H1 (cell line): ENCODE results near the gene NGFR. TPM values are rescaled to one million over a fixed set of nuclear protein-coding genes. Genes with fewer than 3 reads are reported as not detected.

ENCODE experiments used
- CTCF ChIA-PET: fragments of 300-600 bp; sonication (Branson Sonifier 250); formaldehyde crosslinking; loops from one replicate; lab custom pipeline; 2021; ENCODE audit not compliant: partially characterized antibody; lab: Charles Lee
- POLR2A ChIA-PET: fragments of 300-600 bp; sonication (Branson Sonifier 250); formaldehyde crosslinking; loops from one replicate; lab custom pipeline; 2021; ENCODE audit warnings: inconsistent platforms; ENCODE audit not compliant: partially characterized antibody; lab: Charles Lee
- DNase-seq, 2 experiments: peaks; one replicate each; pipeline versions ENCODE4 v3.0.0 to v3.0.0-alpha.2; 2010 to 2022; ENCODE audit warnings: low spot score in 2 of 2, low read depth in 1 of 2, mixed read lengths in 1 of 2
- FAIRE-seq: peaks from 2 replicates; lab custom pipeline; 2011; peaks lifted over from hg19 to GRCh38; lab: Jason Lieb, UNC
- H2AFZ ChIP-seq: 2 replicates; pipeline ENCODE4 v1.8.1; 2012; ENCODE audit warnings: low read length, inconsistent platforms
- H2AK5ac ChIP-seq: 2 replicates; pipeline ENCODE4 v1.6.1; 2013; ENCODE audit warnings: low read depth, low read length
- H2BK120ac ChIP-seq: replicated peaks from 2 replicates; pipeline ENCODE3; 2013; ENCODE audit warnings: low read depth, low read length, inconsistent platforms
- H2BK12ac ChIP-seq: 2 replicates; pipeline ENCODE4 v1.6.1; 2013; ENCODE audit warnings: low read depth, low read length
- H2BK15ac ChIP-seq: 2 replicates; pipeline ENCODE4 v1.6.1; 2013; ENCODE audit warnings: low read length
- H2BK20ac ChIP-seq: 2 replicates; pipeline ENCODE4 v1.6.1; 2013; ENCODE audit warnings: low read length
- H2BK5ac ChIP-seq: 2 replicates; pipeline ENCODE4 v1.6.1; 2013; ENCODE audit warnings: low read depth, low read length
- H3K14ac ChIP-seq: 2 replicates; pipeline ENCODE4 v1.6.1; 2013; ENCODE audit warnings: inconsistent platforms; ENCODE audit not compliant: insufficient read length
- H3K18ac ChIP-seq: 2 replicates; pipeline ENCODE4 v1.6.1; 2013; ENCODE audit warnings: low read length; ENCODE audit errors: extremely low read depth
- H3K23ac ChIP-seq: 2 replicates; pipeline ENCODE4 v1.6.1; 2013; ENCODE audit warnings: inconsistent platforms; ENCODE audit not compliant: insufficient read length
- H3K23me2 ChIP-seq: 2 replicates; pipeline ENCODE4 v1.6.1; 2013; ENCODE audit warnings: low read depth, low read length
- H3K27ac ChIP-seq: 2 replicates; pipeline ENCODE4 v1.6.1; 2011; ENCODE audit warnings: low read depth, low read length, inconsistent platforms
- H3K27me3 ChIP-seq, 4 experiments: replicated peaks in 1 of 4; 1 replicate in 1 of 4; 2 replicates in 3 of 4; pipeline versions ENCODE4 v1.6.1 to v1.8.1; 2011 to 2013; ENCODE audit warnings: low read length in 3 of 4, mild to moderate bottlenecking in 3 of 4, inconsistent platforms in 2 of 4, mixed read lengths in 2 of 4, moderate library complexity in 1 of 4; ENCODE audit not compliant: control insufficient read depth in 3 of 4, insufficient read depth in 3 of 4; ENCODE audit errors: extremely low read depth in 1 of 4
- H3K36me3 ChIP-seq, 4 experiments: 2 replicates each; pipeline versions ENCODE4 v1.6.1 to v1.8.1; 2011 to 2013; ENCODE audit warnings: mild to moderate bottlenecking in 4 of 4, low read length in 3 of 4, moderate library complexity in 2 of 4, control low read depth in 1 of 4, inconsistent platforms in 1 of 4; ENCODE audit not compliant: insufficient read depth in 4 of 4, control insufficient read depth in 2 of 4
- H3K4ac ChIP-seq: replicated peaks from 2 replicates; pipeline ENCODE3; 2013; ENCODE audit warnings: low read length, low read depth, mixed read lengths, inconsistent platforms; ENCODE audit not compliant: insufficient read length
- H3K4me1 ChIP-seq, 4 experiments: replicated peaks in 1 of 4; 1 replicate in 1 of 4; 2 replicates in 3 of 4; pipeline versions ENCODE4 v1.6.1 to v1.8.1; 2011 to 2013; ENCODE audit warnings: low read length in 3 of 4, inconsistent platforms in 2 of 4, mixed read lengths in 1 of 4; ENCODE audit not compliant: insufficient read depth in 4 of 4, control insufficient read depth in 3 of 4
- H3K4me2 ChIP-seq, 2 experiments: 2 replicates each; pipeline versions ENCODE4 v1.6.1 to v1.8.1; 2011 to 2013; ENCODE audit warnings: low read depth in 2 of 2, low read length in 2 of 2, control low read depth in 1 of 2, inconsistent platforms in 1 of 2, mild to moderate bottlenecking in 1 of 2; ENCODE audit not compliant: insufficient read depth in 1 of 2
- H3K4me3 ChIP-seq, 4 experiments: fragments of 200-600, 300-600 bp in 1 of 4; sonication (generic), shearing (Covaris generic), sonication (Bioruptor Twin) in 1 of 4; 2 replicates each; pipeline versions ENCODE4 v1.5.1 to v1.8.1; 2011 to 2016; ENCODE audit warnings: low read length in 4 of 4, low read depth in 3 of 4, control low read depth in 2 of 4, inconsistent platforms in 2 of 4, mild to moderate bottlenecking in 2 of 4, mixed read lengths in 1 of 4, moderate library complexity in 1 of 4; ENCODE audit not compliant: insufficient read depth in 2 of 4; ENCODE audit errors: extremely low read depth in 1 of 4
- H3K56ac ChIP-seq: replicated peaks from 2 replicates; pipeline ENCODE3; 2013; ENCODE audit warnings: low read depth, mild to moderate bottlenecking, mixed read lengths, low read length, inconsistent platforms; ENCODE audit not compliant: insufficient read length
- H3K79me1 ChIP-seq: 2 replicates; pipeline ENCODE4 v1.6.1; 2013; ENCODE audit warnings: low read depth, low read length, control low read depth
- H3K79me2 ChIP-seq, 2 experiments: 2 replicates each; pipeline versions ENCODE4 v1.6.1 to v1.8.1; 2012 to 2013; ENCODE audit warnings: low read length in 2 of 2, mild to moderate bottlenecking in 2 of 2, inconsistent platforms in 1 of 2; ENCODE audit not compliant: insufficient read depth in 2 of 2, control insufficient read depth in 1 of 2
- H3K9ac ChIP-seq, 4 experiments: replicated peaks in 1 of 4; 1 replicate in 1 of 4; 2 replicates in 3 of 4; pipeline versions ENCODE4 v1.6.1 to v1.8.1; 2011 to 2013; ENCODE audit warnings: low read depth in 3 of 4, low read length in 3 of 4, control low read depth in 2 of 4, mild to moderate bottlenecking in 2 of 4, moderate library complexity in 2 of 4, inconsistent platforms in 1 of 4; ENCODE audit errors: extremely low read depth in 1 of 4
- H3K9me3 ChIP-seq, 2 experiments: 2 replicates each; pipeline versions ENCODE4 v1.6.1 to v1.8.1; 2012 to 2013; ENCODE audit warnings: mild to moderate bottlenecking in 2 of 2, moderate library complexity in 2 of 2, control low read depth in 1 of 2, inconsistent platforms in 1 of 2, low read depth in 1 of 2, low read length in 1 of 2, mixed read lengths in 1 of 2; ENCODE audit not compliant: insufficient read depth in 2 of 2
- H4K20me1 ChIP-seq, 2 experiments: replicated peaks in 1 of 2; 2 replicates each; pipeline versions ENCODE3 to v1.8.1; 2011 to 2013; ENCODE audit warnings: inconsistent platforms in 2 of 2, low read length in 2 of 2, mild to moderate bottlenecking in 1 of 2; ENCODE audit not compliant: insufficient read depth in 2 of 2, control insufficient read depth in 1 of 2
- H4K5ac ChIP-seq: 2 replicates; pipeline ENCODE4 v1.6.1; 2013; ENCODE audit warnings: low read length, low read depth, mixed read lengths, inconsistent platforms; ENCODE audit not compliant: insufficient read length
- H4K8ac ChIP-seq: 2 replicates; pipeline ENCODE4 v1.8.0; 2013; ENCODE audit warnings: mild to moderate bottlenecking, moderate library complexity, low read length, inconsistent platforms; ENCODE audit not compliant: insufficient read depth; ENCODE audit errors: extremely low read depth
- H4K91ac ChIP-seq: replicated peaks from 2 replicates; pipeline ENCODE3; 2013; ENCODE audit warnings: low read length, mixed read lengths, inconsistent platforms; ENCODE audit not compliant: insufficient read length
- ASH2L ChIP-seq: fragments of 200-600, 300-600 bp; sonication (generic); IDR thresholded peaks from one replicate; pipeline ENCODE4 v1.7.1; 2017; ENCODE audit warnings: low read length
- BACH1 ChIP-seq: IDR thresholded peaks from 2 replicates; pipeline ENCODE4 v1.6.1; 2012; ENCODE audit warnings: low read length, improper control_type of control experiment
- CREB1 ChIP-seq: IDR thresholded peaks from 2 replicates; pipeline ENCODE4 v1.6.1; 2012; ENCODE audit warnings: inconsistent platforms
- EP300 ChIP-seq, 2 experiments: IDR thresholded peaks; 1 replicate in 1 of 2; 2 replicates in 1 of 2; pipeline ENCODE4 v1.6.1; 2011 to 2012; ENCODE audit warnings: low read depth in 2 of 2, low read length in 2 of 2, mild to moderate bottlenecking in 2 of 2, borderline replicate concordance in 1 of 2, inconsistent platforms in 1 of 2, moderate library complexity in 1 of 2
- GTF2F1 ChIP-seq: IDR thresholded peaks from 2 replicates; pipeline ENCODE4 v1.6.1; 2012; ENCODE audit warnings: low read depth, low read length, improper control_type of control experiment, borderline replicate concordance
- KDM4A ChIP-seq: IDR thresholded peaks from one replicate; pipeline ENCODE4 v1.7.1; 2012; ENCODE audit warnings: low read depth, mild to moderate bottlenecking, moderate library complexity, low read length, inconsistent platforms; ENCODE audit not compliant: severe bottlenecking
- MAX ChIP-seq: IDR thresholded peaks from 2 replicates; pipeline ENCODE4 v1.6.1; 2012; ENCODE audit warnings: inconsistent platforms
- SIRT6 ChIP-seq: IDR thresholded peaks from one replicate; pipeline ENCODE4 v1.7.1; 2012; ENCODE audit warnings: low read length, inconsistent platforms
- SP2 ChIP-seq: IDR thresholded peaks from 2 replicates; pipeline ENCODE4 v1.6.1; 2012; ENCODE audit warnings: mild to moderate bottlenecking, low read length, inconsistent platforms
- WGBS, 2 experiments: shearing (Covaris generic) in 1 of 2; methylation state at CpG; one replicate each; pipeline versions ENCODE4 v1.1.6 to v1.1.7; 2013 to 2015; ENCODE audit warnings: low lambda C conversion rate in 2 of 2, mixed read lengths in 2 of 2, inconsistent platforms in 1 of 2, low coverage in 1 of 2, missing lambda C conversion rate in 1 of 2; ENCODE audit not compliant: insufficient replicate concordance in 2 of 2, insufficient coverage in 1 of 2, insufficient read length in 1 of 2; ENCODE audit errors: extremely low coverage in 1 of 2, missing lambda C conversion rate in 1 of 2; 5-methylcytosine and 5-hydroxymethylcytosine counted together
- polyA plus RNA-seq, 7 experiments: library from polyadenylated mRNA; depleted of rRNA in 3 of 7; stranded (reverse) in 5 of 7; unstranded in 2 of 7; fragments of >200 nt in 5 of 7; fragments of 200-250 nt in 2 of 7; gene quantifications; 1 replicate in 5 of 7; 2 replicates in 1 of 7; 4 replicates in 1 of 7; pipeline versions ENCODE4 v1.2.1 to v1.2.3, GENCODE V29; 2011 to 2013; ENCODE audit warnings: missing spikeins in 2 of 7, mixed read lengths in 2 of 7
- total RNA-seq: library from RNA; stranded (reverse); fragmentation: NEBNext Ultra II Directional; extraction: Animal tissue kit (Norgen Biotek cat#: 25700); gene quantifications from 2 replicates; pipeline ENCODE4 v1.2.1, GENCODE V29; 2021

NGFR gene
- total and polyA plus RNA-seq, 2 of the 8 experiments (the other 6 are each of a cell fraction or from before 2014, with no cell fraction given) = 8.1 to 10.3 TPM

DNA sequence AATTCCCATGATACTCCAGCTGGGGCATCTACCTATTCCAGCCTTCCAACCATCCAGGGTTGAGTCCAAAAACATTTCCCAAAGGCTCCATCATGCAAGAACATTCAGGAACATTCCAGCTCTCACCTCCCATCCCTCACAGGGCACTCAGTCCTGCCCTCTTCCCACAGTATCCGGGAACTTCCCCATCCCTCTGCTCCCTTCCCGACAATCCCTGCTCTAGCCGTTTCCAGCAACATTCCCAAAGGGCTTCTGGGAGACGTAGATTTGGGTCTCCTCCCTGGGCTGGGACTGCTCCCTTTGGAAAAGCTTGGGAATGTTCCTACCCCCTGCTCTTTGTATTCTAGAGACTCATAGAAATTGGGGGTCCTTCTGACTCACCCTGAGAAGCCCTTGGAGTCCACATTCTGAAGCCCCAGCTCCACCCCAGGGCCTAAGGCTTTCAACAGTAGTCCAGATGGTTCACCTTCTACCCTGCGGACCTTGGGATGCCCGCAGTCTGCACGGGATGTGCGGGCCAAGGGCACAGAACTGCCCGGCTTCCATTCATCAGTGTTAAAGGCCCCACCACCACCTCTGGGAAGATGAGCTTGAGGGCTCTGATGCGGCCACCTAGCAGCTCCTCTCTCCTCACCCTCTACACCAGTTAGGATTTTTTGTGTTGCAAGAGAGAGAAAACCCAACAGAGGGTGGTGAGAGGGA lies 25.4 kb downstream of the NGFR start:
- POLR2A ChIA-PET = no interaction called here
- Histone ChIP-seq H3K56ac (no peak overlapping the region), H2BK12ac (no peak overlapping the region), H3K18ac (no peak overlapping the region), H4K91ac (no peak overlapping the region)
- no peak for TF ChIP-seq CREB1
- TF ChIP-seq ASH2L = no peak
- TF ChIP-seq BACH1 = no peak
- no peak for TF ChIP-seq SIRT6
- no peak for TF ChIP-seq SP2
- no peak for TF ChIP-seq MAX
- no peak for TF ChIP-seq GTF2F1
- TF ChIP-seq EP300 (IDR thresholded peaks at IDR 0.05; ENCODE audit: borderline replicate concordance in 1 of 2, low read depth in 2 of 2, low read length in 2 of 2) = no peak
- no peak for TF ChIP-seq KDM4A
- TF ChIP-seq, all 59 proteins: peak for 0
- no peak overlapping the region for H3K23ac ChIP-seq
- no peak overlapping the region for H2BK5ac ChIP-seq
- no peak overlapping the region for H2AK5ac ChIP-seq
- no peak overlapping the region for H3K4ac ChIP-seq
- CTCF ChIA-PET = interaction anchor here (1.0 to 4.7 kb wide), 11 partner anchors 9 to 125 kb away, joined by 3 to 44 read pairs (median 4); no protein-coding TSS in a partner anchor
- no peaks in the 10 kb centered on the region for H3K9me3 ChIP-seq
- no peak overlapping the region for H3K14ac ChIP-seq
- H3K27ac ChIP-seq = no peak overlapping the region
- H3K4me1 ChIP-seq = peaks cover 2 to 8% (median 8%) of the 10 kb centered on the region in 4 experiments
- no peak overlapping the region for H2BK20ac ChIP-seq
- H3K9ac ChIP-seq = no peak overlapping the region
- no peak overlapping the region for H3K4me3 ChIP-seq
- no peak overlapping the region for H2AFZ ChIP-seq
- H4K5ac ChIP-seq = no peak overlapping the region
- H3K4me2 ChIP-seq = no peak overlapping the region
- H3K23me2 ChIP-seq = no peaks in the 10 kb centered on the region
- DNase-seq (peak in 1 of 2 experiments; percentile 40), FAIRE-seq (no peak)
- no peaks in the 10 kb centered on the region for H3K27me3 ChIP-seq
- WGBS, 2 experiments = 85% methylated on average over 9 of the region's 10 CpGs; no CpG with 5 or more reads in 1 of the 2 experiments
- H3K36me3 ChIP-seq = no peaks in the 10 kb centered on the region
- H3K79me2 ChIP-seq = no peaks in the 10 kb centered on the region
- H2BK120ac ChIP-seq = no peak overlapping the region
- H4K20me1 ChIP-seq = no peaks in the 10 kb centered on the region
- no peak overlapping the region; the same call in 1 of the 2 replicates for H4K8ac ChIP-seq
- H2BK15ac ChIP-seq = no peak overlapping the region; the same call in 1 of the 2 replicates
- H3K79me1 ChIP-seq = no peaks in the 10 kb centered on the region
